Smooth muscle cell (in vitro differentiated cells): ENCODE results near the gene TASOR. TPM values are rescaled to one million over a fixed set of nuclear protein-coding genes. Genes with fewer than 3 reads are reported as not detected.

Source experiments
- DNase-seq: peaks from one replicate; lab custom pipeline; 2025; ENCODE audit not compliant: unreplicated experiment; lab: John Stamatoyannopoulos, UW
- H2AFZ ChIP-seq: fragments of 200-600 bp; sonication (generic); 2 replicates; pipeline ENCODE4 v1.6.0; 2016; ENCODE audit warnings: antibody characterized with exemption, low read depth, mild to moderate bottlenecking
- H3F3A ChIP-seq: fragments of 200-600 bp; sonication (generic); 2 replicates; pipeline ENCODE4 v1.6.0; 2017; ENCODE audit warnings: antibody characterized with exemption, low read depth
- H3K27ac ChIP-seq: fragments of 200-600 bp; sonication (generic); 2 replicates; pipeline ENCODE4 v1.5.1; 2016; ENCODE audit warnings: low read depth, mild to moderate bottlenecking
- H3K27me3 ChIP-seq: fragments of 200-600 bp; sonication (generic); 2 replicates; pipeline ENCODE4 v1.6.1; 2016; ENCODE audit warnings: low read depth, mild to moderate bottlenecking
- H3K36me3 ChIP-seq: fragments of 200-600 bp; sonication (generic); 2 replicates; pipeline ENCODE4 v1.5.1; 2016; ENCODE audit warnings: low read depth
- H3K4me1 ChIP-seq: fragments of 200-600 bp; sonication (generic); 2 replicates; pipeline ENCODE4 v1.5.1; 2016; ENCODE audit warnings: low read depth
- H3K4me2 ChIP-seq: fragments of 200-600 bp; sonication (generic); 2 replicates; pipeline ENCODE4 v1.6.0; 2016; ENCODE audit warnings: mild to moderate bottlenecking
- H3K4me3 ChIP-seq: fragments of 200-600 bp; sonication (generic); 2 replicates; pipeline ENCODE4 v1.5.1; 2016; ENCODE audit warnings: mild to moderate bottlenecking
- H3K79me2 ChIP-seq: fragments of 200-600 bp; sonication (generic); 2 replicates; pipeline ENCODE4 v1.6.0; 2016; ENCODE audit warnings: low read depth, mild to moderate bottlenecking
- H3K9ac ChIP-seq: fragments of 200-600 bp; sonication (generic); 2 replicates; pipeline ENCODE4 v1.6.0; 2016; ENCODE audit warnings: low read depth
- H3K9me3 ChIP-seq: fragments of 200-600 bp; sonication (generic); replicated peaks from 2 replicates; pipeline ENCODE4 v1.5.1; 2016; ENCODE audit warnings: low read depth
- H4K20me1 ChIP-seq: fragments of 200-600 bp; sonication (generic); 2 replicates; pipeline ENCODE4 v1.6.0; 2016; ENCODE audit warnings: low read depth
- WGBS: methylation state at CpG from one replicate; pipeline ENCODE4 v1.1.7; 2016; ENCODE audit warnings: low lambda C conversion rate; 5-methylcytosine and 5-hydroxymethylcytosine counted together
- polyA plus RNA-seq: library from polyadenylated mRNA; unstranded; fragments of >200 nt; fragmentation: Nextera tagmentation; extraction: Ambion mirVana; gene quantifications from 2 replicates; pipeline ENCODE4 v1.2.1, GENCODE V29; 2016
- total RNA-seq: library from RNA; depleted of rRNA; stranded (reverse); fragments of >200 nt; gene quantifications from 2 replicates; pipeline ENCODE4 v1.2.3, GENCODE V29; 2014
- TF ChIP-seq, protein P1 (sequence below): fragments of 200-600 bp; sonication (generic); IDR thresholded peaks from 2 replicates; pipeline ENCODE4 v1.5.1; 2017; ENCODE audit warnings: borderline replicate concordance, mild to moderate bottlenecking, antibody characterized with exemption; ENCODE audit not compliant: insufficient read depth, poor library complexity, severe bottlenecking

Gene TASOR
- total and polyA plus RNA-seq, 2 experiments from 2014 or later: 17.9 to 76.8 TPM

- Histone ChIP-seq H3K9me3 (no peaks in the 10 kb centered on the region), H3K4me3 (no peak overlapping the region), H3K36me3 (no peaks in the 10 kb centered on the region), H3K4me2 (no peak overlapping the region), H3K79me2 (no peaks in the 10 kb centered on the region), H3F3A (no peaks in the 10 kb centered on the region), H3K9ac (no peak overlapping the region), H4K20me1 (no peaks in the 10 kb centered on the region), H2AFZ (no peak overlapping the region), H3K27me3 (no peaks in the 10 kb centered on the region), H3K4me1 (no peaks in the 10 kb centered on the region), H3K27ac (no peak overlapping the region)
- no peak for DNase-seq
- TF ChIP-seq, protein P1, sequence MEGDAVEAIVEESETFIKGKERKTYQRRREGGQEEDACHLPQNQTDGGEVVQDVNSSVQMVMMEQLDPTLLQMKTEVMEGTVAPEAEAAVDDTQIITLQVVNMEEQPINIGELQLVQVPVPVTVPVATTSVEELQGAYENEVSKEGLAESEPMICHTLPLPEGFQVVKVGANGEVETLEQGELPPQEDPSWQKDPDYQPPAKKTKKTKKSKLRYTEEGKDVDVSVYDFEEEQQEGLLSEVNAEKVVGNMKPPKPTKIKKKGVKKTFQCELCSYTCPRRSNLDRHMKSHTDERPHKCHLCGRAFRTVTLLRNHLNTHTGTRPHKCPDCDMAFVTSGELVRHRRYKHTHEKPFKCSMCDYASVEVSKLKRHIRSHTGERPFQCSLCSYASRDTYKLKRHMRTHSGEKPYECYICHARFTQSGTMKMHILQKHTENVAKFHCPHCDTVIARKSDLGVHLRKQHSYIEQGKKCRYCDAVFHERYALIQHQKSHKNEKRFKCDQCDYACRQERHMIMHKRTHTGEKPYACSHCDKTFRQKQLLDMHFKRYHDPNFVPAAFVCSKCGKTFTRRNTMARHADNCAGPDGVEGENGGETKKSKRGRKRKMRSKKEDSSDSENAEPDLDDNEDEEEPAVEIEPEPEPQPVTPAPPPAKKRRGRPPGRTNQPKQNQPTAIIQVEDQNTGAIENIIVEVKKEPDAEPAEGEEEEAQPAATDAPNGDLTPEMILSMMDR: no peak
- WGBS: 96% methylated on average over 19 of the region's 19 CpGs
Observed at GRCh38 chr3:56691165-56692000, 8.3 kb upstream of the TASOR start.

- H3K27me3 ChIP-seq: no peaks in the 10 kb centered on the region
- no peak overlapping the region for H3K9ac ChIP-seq
- no peak overlapping the region for H3K4me3 ChIP-seq
- H3K36me3 ChIP-seq: no peaks in the 10 kb centered on the region
- TF ChIP-seq, protein P1: no peak
- no peak overlapping the region for H3K27ac ChIP-seq
- H4K20me1 ChIP-seq: no peaks in the 10 kb centered on the region
- H3K9me3 ChIP-seq: no peaks in the 10 kb centered on the region
- 87% methylated on average over 1 of the region's 1 CpG for WGBS
- no peaks in the 10 kb centered on the region for H3F3A ChIP-seq
- no peaks in the 10 kb centered on the region for H3K4me1 ChIP-seq
- H3K79me2 ChIP-seq: no peaks in the 10 kb centered on the region
- no peak for DNase-seq
- no peak overlapping the region for H3K4me2 ChIP-seq
- no peak overlapping the region for H2AFZ ChIP-seq
Observed at GRCh38 chr3:56689303-56689702, 6.2 kb upstream of the TASOR start.

- Histone ChIP-seq H3K79me2 (no peaks in the 10 kb centered on the region), H3K27me3 (no peaks in the 10 kb centered on the region), H3K36me3 (no peaks in the 10 kb centered on the region), H4K20me1 (no peaks in the 10 kb centered on the region), H3K4me1 (no peaks in the 10 kb centered on the region), H2AFZ (no peak overlapping the region), H3K9me3 (no peaks in the 10 kb centered on the region), H3K4me2 (no peak overlapping the region), H3K4me3 (no peak overlapping the region), H3F3A (no peaks in the 10 kb centered on the region), H3K9ac (no peak overlapping the region), H3K27ac (no peak overlapping the region)
- TF ChIP-seq, protein P1: no peak
- 89% methylated on average over 1 of the region's 1 CpG for WGBS
- DNase-seq: no peak
Observed at GRCh38 chr3:56688191-56688590, 5.1 kb upstream of the TASOR start.

DNA sequence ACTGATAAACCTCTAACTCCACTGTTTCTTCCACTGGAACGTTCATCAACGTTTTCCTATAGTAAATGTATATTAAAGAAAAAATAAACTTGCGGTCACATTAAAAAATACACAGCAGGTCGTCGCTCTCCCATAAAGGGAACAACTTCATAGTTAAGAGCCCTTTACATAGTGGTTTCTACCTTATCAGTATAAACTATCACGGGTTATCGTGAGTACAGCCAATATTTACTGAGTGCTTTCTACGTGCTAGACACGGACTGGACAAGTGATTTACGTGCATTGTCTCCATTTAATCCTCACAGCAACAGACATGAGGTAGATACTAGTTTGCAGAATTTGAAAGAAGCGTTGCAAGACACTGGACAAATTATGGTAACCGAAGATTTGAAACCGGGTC lies 964 bp upstream of the TASOR start:
- no peak for DNase-seq
- no peaks in the 10 kb centered on the region for H3K36me3 ChIP-seq
- H3K4me2 ChIP-seq: no peak overlapping the region
- H3K4me1 ChIP-seq: peaks cover 22% of the 10 kb centered on the region
- peaks cover 29% of the 10 kb centered on the region for H3K79me2 ChIP-seq
- H2AFZ ChIP-seq: no peak overlapping the region
- H3K27me3 ChIP-seq: no peaks in the 10 kb centered on the region
- H3F3A ChIP-seq: no peaks in the 10 kb centered on the region
- H4K20me1 ChIP-seq: peaks cover 5% of the 10 kb centered on the region
- WGBS: 92% methylated on average over 13 of the region's 13 CpGs
- no peaks in the 10 kb centered on the region for H3K9me3 ChIP-seq
- no peak overlapping the region for H3K9ac ChIP-seq
- TF ChIP-seq, protein P1: no peak
- no peak overlapping the region for H3K4me3 ChIP-seq
- H3K27ac ChIP-seq: no peak overlapping the region
